ENCODE results near the gene RDX. TPM values are rescaled to one million over a fixed set of nuclear protein-coding genes. Genes with fewer than 3 reads are reported as not detected.

Gene RDX
- total RNA-seq, 1 experiment from 2014 or later: 131 TPM

Other genes starting within 250 kb of the RDX start
- 10.2 TPM for gene ZC3H12C, start 203.2 kb downstream of the RDX start, total RNA-seq (2021; ENCODE audit: unreplicated experiment)
- gene FDX1, start 133.3 kb upstream of the RDX start, total RNA-seq (2021; ENCODE audit: unreplicated experiment): 14.5 TPM